GM04504 (cell line): ENCODE measurements around the gene METTL6.
"Not testable (repeated sequence)": the region's sequence is repeated elsewhere in the genome, so short reads cannot be mapped to it uniquely, and the experiment has no call there.

ENCODE experiments used
- DNase-seq: peaks from one replicate; pipeline ENCODE4 v3.0.0-alpha.2; 2012; ENCODE audit warnings: low read depth

Gene METTL6

DNA sequence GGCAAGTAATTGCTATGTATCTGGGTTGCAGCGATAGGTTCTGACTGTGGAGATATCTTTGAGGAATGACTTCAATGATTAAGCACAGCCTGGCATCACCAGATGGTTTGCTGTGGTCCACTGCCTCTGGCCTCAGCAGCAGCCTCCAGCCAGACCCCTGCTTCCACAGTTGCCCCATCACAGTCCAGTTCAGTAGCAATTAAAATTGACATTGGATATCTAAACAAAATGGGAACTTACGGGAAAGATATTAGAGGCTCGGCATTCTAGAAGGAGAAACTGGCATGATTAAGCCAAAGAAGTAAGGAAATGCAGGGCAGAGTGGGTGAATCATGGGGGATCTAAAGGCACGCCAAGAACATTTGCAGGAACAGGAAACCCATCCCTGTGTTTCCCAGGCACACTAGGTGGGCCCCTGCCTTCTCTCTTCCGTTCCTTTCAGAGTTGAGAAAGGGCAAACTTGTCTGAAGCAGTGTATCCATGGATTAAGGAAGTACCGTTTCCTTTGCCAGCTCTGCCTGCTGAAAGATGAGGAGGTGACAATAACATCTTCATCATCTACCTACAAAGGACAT, 58.7 kb downstream of the METTL6 start:
- DNase-seq: no peak

DNA sequence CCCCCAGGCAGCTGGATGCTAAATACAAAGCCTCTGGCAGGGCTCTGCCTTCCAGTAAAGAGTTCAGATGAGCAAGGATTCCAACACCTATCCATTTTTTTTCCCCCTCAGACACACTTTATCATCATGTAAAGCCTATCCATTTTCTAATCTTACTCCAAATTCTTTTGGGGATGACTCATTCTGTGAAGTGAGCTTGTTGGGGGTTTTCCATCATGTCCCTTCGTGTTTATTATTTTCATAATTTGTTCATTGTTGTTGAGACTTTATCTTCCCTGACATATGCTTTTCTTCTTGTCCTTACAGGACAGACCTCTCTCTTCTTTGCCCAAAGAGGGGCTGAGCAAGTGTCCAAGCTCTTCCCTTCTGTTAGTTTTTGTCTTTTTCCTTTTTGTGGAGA, 60.3 kb downstream of the METTL6 start:
- no peak for DNase-seq

DNA sequence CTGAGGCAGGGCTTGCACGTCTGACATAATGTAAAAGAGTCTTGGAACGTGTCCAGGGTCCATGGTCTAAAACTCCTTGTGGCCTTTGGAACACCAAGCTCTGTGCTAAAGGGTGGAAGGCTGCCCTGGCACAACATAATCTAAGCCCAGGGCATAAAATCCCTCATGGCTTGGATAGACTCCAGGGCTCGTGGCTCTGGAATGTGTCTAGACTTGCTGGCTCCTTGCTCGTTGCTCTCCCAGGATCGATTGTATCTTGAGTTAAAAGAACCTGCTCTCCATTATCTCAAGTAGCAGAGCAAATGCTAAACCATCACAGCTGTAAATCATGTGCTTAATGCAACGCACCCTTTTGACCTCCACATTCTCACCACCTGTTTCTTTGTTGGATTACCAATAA, 63.3 kb downstream of the METTL6 start:
- not testable (repeated sequence) for DNase-seq

DNA sequence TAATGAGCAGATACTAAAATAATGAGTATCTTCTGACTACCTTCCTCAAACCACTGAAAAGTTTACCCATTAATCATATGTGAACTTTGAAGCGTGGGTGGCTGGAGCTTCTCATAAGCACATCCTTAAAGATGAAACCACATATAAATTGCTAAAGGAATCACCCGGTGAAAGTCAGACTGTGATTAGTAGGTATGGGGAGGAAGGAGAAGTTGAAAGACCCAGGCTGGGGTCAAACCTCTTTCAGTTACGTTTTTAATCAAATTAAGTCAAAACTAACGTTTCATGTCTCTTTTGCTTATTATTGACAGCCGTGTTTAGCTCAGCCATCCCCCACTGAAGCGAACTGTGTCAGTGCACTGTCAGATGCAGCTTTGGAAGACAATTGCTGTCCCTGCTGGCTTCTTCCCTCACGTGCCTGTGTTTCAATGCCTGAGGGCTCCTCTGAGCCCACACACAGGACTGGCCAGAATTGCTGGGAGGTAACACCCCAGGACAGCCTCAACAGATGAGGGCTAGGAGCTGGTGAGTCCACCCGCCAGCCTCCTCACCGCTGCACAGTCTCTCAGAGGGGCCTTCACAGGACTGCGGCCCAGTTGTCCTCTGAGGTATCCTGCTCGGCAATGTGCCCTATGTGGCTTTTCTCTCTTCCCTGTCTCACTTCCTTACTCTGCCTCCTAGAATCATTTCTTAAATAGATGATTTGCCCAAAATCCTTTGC, 65.7 kb downstream of the METTL6 start:
- no peak for DNase-seq

DNA sequence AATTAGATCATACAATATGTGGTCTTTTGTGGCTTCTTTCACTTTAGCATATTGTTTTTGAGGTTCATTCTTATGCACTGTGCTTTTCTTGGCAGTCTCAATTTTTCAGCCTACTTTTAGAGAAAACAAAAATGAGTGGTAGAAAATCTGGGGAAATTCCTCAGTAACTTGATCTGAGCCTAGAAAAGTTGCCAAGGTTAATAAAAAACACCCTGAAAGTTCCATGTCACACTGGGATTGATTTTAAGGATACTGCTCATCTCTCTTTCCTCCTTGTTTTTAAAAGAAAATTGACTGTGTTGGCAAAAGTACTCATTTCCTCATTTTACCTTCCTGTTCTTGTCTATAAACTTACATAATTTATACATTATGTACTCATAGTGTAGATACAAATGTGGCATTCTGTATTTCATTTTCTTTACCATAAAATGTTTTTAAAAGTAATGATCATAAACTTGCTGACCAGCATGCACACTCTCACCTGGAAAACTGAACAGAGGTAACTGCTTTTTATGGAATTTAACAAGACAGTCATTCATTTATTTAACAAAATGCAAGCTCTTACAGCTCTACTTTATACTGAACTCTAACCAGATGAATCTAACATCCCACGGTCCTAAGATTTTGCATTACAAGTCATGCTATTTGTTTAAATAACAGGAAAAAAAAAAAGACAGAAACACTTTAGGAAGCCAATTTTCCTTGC, 66.4 kb downstream of the METTL6 start:
- DNase-seq: no peak
